Measurements from ENCODE around the gene NTNG2. TPM values are rescaled to one million over a fixed set of nuclear protein-coding genes. Genes with fewer than 3 reads are reported as not detected.

The NTNG2 gene
- total and polyA plus RNA-seq, 2 donors (not counting 1 experiment from before 2014, with no cell fraction given), result 5.0 to 6.6 TPM

DNA sequence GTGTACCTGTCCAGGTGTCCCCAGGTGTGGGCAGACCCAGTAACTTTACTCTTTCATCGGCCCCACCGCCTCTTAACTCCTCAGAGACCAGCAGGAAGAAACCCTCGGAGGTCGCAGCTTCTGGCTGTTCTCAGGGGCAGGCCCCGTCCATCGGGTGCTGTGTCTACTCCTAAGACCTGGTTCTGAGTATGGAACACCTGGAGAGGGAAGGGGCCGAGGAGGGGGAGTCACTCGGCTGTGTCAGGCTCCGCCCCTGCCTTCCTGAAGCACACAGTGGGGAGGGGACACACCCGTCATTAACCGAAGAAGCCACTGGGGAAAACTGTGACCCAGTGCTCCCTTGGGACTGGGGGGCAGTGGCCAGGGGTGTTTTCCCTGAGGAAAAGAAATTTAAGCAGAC, 22.3 kb downstream of the NTNG2 start:
- H3K4me1 Mint-ChIP-seq, result no peaks in the 10 kb centered on the region
- Histone ChIP-seq H3K27ac (ENCODE audit: low read length in 2 of 2) (no peak overlapping the region), H2AFZ (ENCODE audit: insufficient read depth, low read depth, low read length, poor library complexity, severe bottlenecking) (no peak overlapping the region), H3K9ac (ENCODE audit: low read length) (no peak overlapping the region), H3K4me3 (ENCODE audit: control extremely low read depth in 1 of 5, extremely low read depth in 1 of 5, insufficient read depth in 1 of 5, low read depth in 2 of 5, low read length in 4 of 5) (no peak overlapping the region), H3K4me1 (ENCODE audit: control insufficient read depth in 2 of 2, insufficient read depth in 2 of 2, low read length in 2 of 2) (peaks cover 3% of the 10 kb centered on the region in 2 donors), H3K79me2 (ENCODE audit: control insufficient read depth, insufficient read depth, low read length) (no peaks in the 10 kb centered on the region), H3K4me2 (replicated peaks; ENCODE audit: low read depth, low read length, poor library complexity, severe bottlenecking) (no peak overlapping the region), H3K36me3 (replicated peaks in 1 of 2; ENCODE audit: control extremely low read depth in 1 of 2, control insufficient read depth in 1 of 2, extremely low read depth in 1 of 2, insufficient read depth in 2 of 2, low read length in 1 of 2) (no peaks in the 10 kb centered on the region), H3K9me3 (ENCODE audit: control extremely low read depth in 1 of 3, control insufficient read depth in 2 of 3, insufficient read depth in 1 of 3, low read length in 2 of 3) (no peaks in the 10 kb centered on the region), H4K20me1 (ENCODE audit: control insufficient read depth, insufficient read depth, low read length, poor library complexity, severe bottlenecking) (no peaks in the 10 kb centered on the region), H3K27me3 (replicated peaks in 1 of 4; ENCODE audit: control extremely low read depth in 1 of 4, control insufficient read depth in 3 of 4, insufficient read depth in 4 of 4, low read length in 3 of 4) (peaks cover 0 to 15% (median 1%) of the 10 kb centered on the region in 4 experiments)
- DNase-seq (no peak), ATAC-seq (ENCODE audit: low read depth) (no peak)
- intact Hi-C loops (cut with micrococcal nuclease), result no loop called here
- no peak overlapping the region for H3K27ac Mint-ChIP-seq
- CTCF ChIA-PET, result no interaction called here
- H3K9me3 Mint-ChIP-seq (ENCODE audit: insufficient read depth), result no peaks in the 10 kb centered on the region
- WGBS (ENCODE audit: insufficient coverage), result 58% methylated on average over 11 of the region's 11 CpGs
- no peak for TF ChIP-seq EZH2 (IDR thresholded peaks at IDR 0.05; ENCODE audit: borderline replicate concordance, insufficient read depth, low read depth, low read length, poor library complexity, severe bottlenecking)
- no peak for TF ChIP-seq CTCF (IDR thresholded peaks at IDR 0.05)
- no peak overlapping the region for H3K4me3 Mint-ChIP-seq
- peaks cover 32% of the 10 kb centered on the region for H3K27me3 Mint-ChIP-seq
- POLR2A ChIA-PET, result no interaction called here

- Histone ChIP-seq H3K4me1 (ENCODE audit: control insufficient read depth in 2 of 2, insufficient read depth in 2 of 2, low read length in 2 of 2) (peaks cover 3% of the 10 kb centered on the region in 2 donors), H3K9ac (ENCODE audit: low read length) (no peak overlapping the region), H3K4me2 (replicated peaks; ENCODE audit: low read depth, low read length, poor library complexity, severe bottlenecking) (no peak overlapping the region), H3K27ac (ENCODE audit: low read length in 2 of 2) (no peak overlapping the region), H3K9me3 (ENCODE audit: control extremely low read depth in 1 of 3, control insufficient read depth in 2 of 3, insufficient read depth in 1 of 3, low read length in 2 of 3) (no peaks in the 10 kb centered on the region), H3K4me3 (ENCODE audit: control extremely low read depth in 1 of 5, extremely low read depth in 1 of 5, insufficient read depth in 1 of 5, low read depth in 2 of 5, low read length in 4 of 5) (no peak overlapping the region), H4K20me1 (ENCODE audit: control insufficient read depth, insufficient read depth, low read length, poor library complexity, severe bottlenecking) (no peaks in the 10 kb centered on the region), H2AFZ (ENCODE audit: insufficient read depth, low read depth, low read length, poor library complexity, severe bottlenecking) (no peak overlapping the region), H3K79me2 (ENCODE audit: control insufficient read depth, insufficient read depth, low read length) (no peaks in the 10 kb centered on the region), H3K36me3 (replicated peaks in 1 of 2; ENCODE audit: control extremely low read depth in 1 of 2, control insufficient read depth in 1 of 2, extremely low read depth in 1 of 2, insufficient read depth in 2 of 2, low read length in 1 of 2) (no peaks in the 10 kb centered on the region), H3K27me3 (replicated peaks in 1 of 4; ENCODE audit: control extremely low read depth in 1 of 4, control insufficient read depth in 3 of 4, insufficient read depth in 4 of 4, low read length in 3 of 4) (peaks cover 0 to 12% (median 1%) of the 10 kb centered on the region in 4 experiments)
- WGBS (ENCODE audit: insufficient coverage), result 36% methylated on average over 11 of the region's 20 CpGs
- Mint-ChIP-seq H3K27me3 (peaks cover 32% of the 10 kb centered on the region), H3K27ac (no peak overlapping the region), H3K4me3 (no peak overlapping the region), H3K9me3 (ENCODE audit: insufficient read depth) (no peaks in the 10 kb centered on the region), H3K4me1 (no peaks in the 10 kb centered on the region)
- TF ChIP-seq EZH2 (IDR thresholded peaks at IDR 0.05; ENCODE audit: borderline replicate concordance, insufficient read depth, low read depth, low read length, poor library complexity, severe bottlenecking) (no peak), CTCF (IDR thresholded peaks at IDR 0.05) (no peak)
- ATAC-seq (ENCODE audit: low read depth) (no peak), DNase-seq (no peak)
- intact Hi-C loops (cut with micrococcal nuclease), result no loop called here
- ChIA-PET CTCF (no interaction called here), POLR2A (interaction anchor here (0.7 kb wide), 1 partner anchor 833 kb away, joined by 3 read pairs; no protein-coding TSS in a partner anchor)
Measured at GRCh38 chr9:132185073-132186009, 23.5 kb downstream of the NTNG2 start.
